Measurements from ENCODE around the gene SMAD6. TPM values are rescaled to one million over a fixed set of nuclear protein-coding genes. Genes with fewer than 3 reads are reported as not detected.
A peak's percentile ranks its signal among the peaks of the same experiment; 100 is the strongest.

SMAD6 gene
- total RNA-seq, 2 experiments from 2014 or later = 0.97 to 1.2 TPM

DNA sequence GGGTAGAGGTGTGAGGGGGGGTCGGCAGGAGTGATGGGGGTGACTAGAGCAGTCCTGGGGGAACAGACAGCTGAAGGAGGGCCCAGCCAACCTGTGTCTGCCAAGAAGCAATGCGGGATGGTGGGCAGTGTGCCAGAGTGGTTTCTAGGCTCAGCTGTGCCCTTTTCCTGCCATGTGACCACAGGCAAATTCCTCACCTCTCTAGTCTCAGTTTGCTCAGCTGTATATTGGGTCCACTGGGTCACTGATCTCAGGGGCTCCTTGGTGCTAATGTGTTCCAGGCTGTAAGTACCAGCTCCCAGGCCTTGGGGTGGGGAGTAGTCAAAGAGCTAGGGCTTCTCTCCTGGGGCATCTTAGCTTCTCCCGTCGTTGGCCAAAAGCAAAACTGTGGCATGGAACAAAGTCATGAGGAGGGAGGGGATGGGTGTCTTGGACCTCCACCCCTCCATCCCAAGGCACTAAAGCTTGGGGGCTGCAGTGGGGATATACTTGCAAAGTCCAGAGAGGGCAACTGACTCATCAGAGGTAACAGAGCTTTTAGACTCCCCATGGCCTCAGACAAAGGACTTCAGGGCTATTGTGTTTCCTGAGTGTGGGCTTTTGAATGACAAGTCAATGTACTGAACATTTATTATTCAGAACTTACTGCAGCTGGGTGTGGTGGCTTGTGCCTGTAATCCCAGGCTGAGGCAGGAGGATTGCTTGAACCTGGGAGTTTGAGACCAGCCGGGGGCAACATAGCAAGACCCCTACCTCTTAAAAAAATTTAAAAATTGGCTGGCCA lies 20.9 kb downstream of the SMAD6 start:
- ATAC-seq = no peak

DNA sequence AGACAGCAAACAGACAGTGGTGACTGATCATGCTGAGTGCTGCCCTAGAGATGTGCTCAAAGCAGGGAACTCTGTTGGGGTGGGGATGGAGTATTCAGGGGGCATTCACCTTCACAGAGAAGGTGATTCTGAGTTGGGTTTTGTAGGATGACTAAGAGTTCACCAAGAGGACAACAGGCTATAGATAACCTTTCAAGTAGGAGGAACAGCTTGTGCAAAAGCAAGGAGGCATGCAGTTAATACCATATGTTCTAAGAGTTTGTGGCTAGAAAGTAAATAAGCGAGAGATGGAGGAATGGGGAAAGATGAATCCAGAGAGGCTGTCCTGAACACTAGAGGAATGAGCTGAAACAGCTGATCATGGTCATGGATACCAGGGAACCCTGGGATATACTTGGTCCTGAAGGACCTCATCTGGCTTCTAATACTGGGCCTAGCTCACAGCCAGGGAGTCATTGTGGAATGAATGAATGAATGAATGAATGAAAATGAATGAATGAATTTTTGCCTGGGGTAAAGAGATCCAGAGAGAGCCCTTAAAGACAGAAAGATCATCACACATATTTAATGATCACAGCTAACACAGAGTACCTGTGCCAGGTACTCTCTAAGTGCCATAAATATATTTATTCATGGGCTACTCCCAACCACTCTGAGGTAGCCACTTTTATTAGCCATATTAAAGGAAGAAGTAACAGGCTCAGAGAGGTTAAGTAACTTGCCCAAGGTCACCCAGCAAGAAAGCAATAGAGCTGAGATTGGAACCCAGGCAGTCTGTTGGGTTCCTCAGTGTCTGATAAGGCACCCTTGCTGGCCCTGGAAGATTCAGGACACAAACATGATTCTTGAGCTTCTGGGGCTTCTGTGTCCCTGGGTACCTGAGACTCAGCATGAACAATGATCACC lies 22.0 kb downstream of the SMAD6 start:
- H3K4me3 Mint-ChIP-seq = no peak overlapping the region
- POLR2A ChIA-PET = no interaction called here
- DNase-seq = no peak
- H3K36me3 Mint-ChIP-seq (ENCODE audit: low read depth) = no peaks in the 10 kb centered on the region
- CTCF ChIA-PET = interaction anchor here (0.8 kb wide), 1 partner anchor 105 kb away, joined by 3 read pairs; no protein-coding TSS in a partner anchor
- H3K4me1 Mint-ChIP-seq (ENCODE audit: low read depth) = peaks cover 26% of the 10 kb centered on the region
- no peak overlapping the region for H3K27ac Mint-ChIP-seq
- H3K27me3 Mint-ChIP-seq (ENCODE audit: low read depth) = peaks cover 2% of the 10 kb centered on the region
- H3K9me3 Mint-ChIP-seq (ENCODE audit: insufficient read depth) = no peaks in the 10 kb centered on the region
- ATAC-seq = no peak

More for the DNA sequence above, 20.9 kb downstream of the SMAD6 start:
- H3K27ac Mint-ChIP-seq = no peak overlapping the region
- DNase-seq = no peak
- H3K36me3 Mint-ChIP-seq (ENCODE audit: low read depth) = no peaks in the 10 kb centered on the region
- H3K4me3 Mint-ChIP-seq = no peak overlapping the region
- POLR2A ChIA-PET = interaction anchor here (1.0 kb wide), 1 partner anchor 22 kb away, joined by 3 read pairs; no protein-coding TSS in a partner anchor
- H3K27me3 Mint-ChIP-seq (ENCODE audit: low read depth) = peaks cover 2% of the 10 kb centered on the region
- CTCF ChIA-PET = interaction anchor here (0.6 to 0.8 kb wide), 2 partner anchors 104 to 128 kb away, joined by 3 read pairs; no protein-coding TSS in a partner anchor
- H3K4me1 Mint-ChIP-seq (ENCODE audit: low read depth) = peaks cover 26% of the 10 kb centered on the region
- H3K9me3 Mint-ChIP-seq (ENCODE audit: insufficient read depth) = no peaks in the 10 kb centered on the region

DNA sequence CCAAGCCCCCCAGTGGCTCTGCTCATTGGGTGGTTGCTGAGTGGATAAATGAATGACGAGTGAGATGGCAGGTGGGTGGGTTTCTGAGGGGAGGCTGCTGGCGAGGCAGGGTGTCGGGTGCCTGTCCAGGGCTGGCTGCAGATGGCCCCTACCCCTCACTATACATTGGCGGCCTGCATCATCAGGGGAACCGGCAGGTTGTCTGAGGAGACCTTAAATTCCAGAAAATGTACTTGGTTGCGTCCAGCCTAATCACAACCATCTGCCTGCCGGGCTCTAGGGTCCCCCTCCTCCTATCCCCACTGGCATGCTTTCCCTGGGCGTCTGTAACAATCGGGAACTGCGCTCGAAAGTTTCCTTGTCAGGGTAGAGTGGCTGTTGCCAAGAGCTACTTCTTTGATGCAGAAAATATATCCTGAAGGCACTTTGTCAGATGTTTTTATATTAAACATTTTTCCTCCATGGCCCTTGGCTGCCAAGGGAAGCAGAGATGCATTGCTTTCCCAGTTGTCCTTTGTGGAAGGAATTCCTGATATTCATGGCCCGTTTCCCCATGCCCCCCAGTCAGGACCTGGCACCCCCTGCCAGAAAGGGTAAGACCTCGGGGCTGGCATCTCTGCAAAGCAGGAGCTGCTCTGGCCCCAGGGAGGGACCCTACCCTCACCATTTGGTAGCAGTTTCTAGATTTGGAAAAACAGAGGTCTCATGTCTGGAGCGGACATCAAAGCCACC lies 22.9 kb downstream of the SMAD6 start:
- ChIA-PET CTCF (no interaction called here), POLR2A (no interaction called here)
- H3K9me3 Mint-ChIP-seq (ENCODE audit: insufficient read depth) = no peaks in the 10 kb centered on the region
- ATAC-seq (no peak), DNase-seq (no peak)
- H3K4me1 Mint-ChIP-seq (ENCODE audit: low read depth) = peaks cover 20% of the 10 kb centered on the region
- peaks cover 2% of the 10 kb centered on the region for H3K27me3 Mint-ChIP-seq (ENCODE audit: low read depth)
- H3K36me3 Mint-ChIP-seq (ENCODE audit: low read depth) = no peaks in the 10 kb centered on the region
- no peak overlapping the region for H3K4me3 Mint-ChIP-seq
- H3K27ac Mint-ChIP-seq = no peak overlapping the region

DNA sequence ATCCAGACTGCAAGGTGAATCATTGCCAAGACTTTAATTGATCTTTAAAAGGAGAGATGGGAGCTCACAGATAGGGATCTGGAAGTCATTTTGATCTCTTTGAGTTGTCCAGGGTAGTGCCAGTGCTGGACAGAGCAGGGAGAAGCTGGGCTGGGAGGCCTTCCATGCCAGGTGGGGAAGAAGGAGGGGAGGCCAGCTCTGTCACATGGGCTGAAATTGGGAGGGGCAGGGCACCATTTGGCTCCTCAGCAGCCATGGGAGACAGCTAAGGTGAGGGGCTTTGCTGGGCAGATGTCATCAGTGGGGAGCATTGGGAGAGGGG lies 23.4 kb downstream of the SMAD6 start:
- Mint-ChIP-seq H3K27ac (no peak overlapping the region), H3K27me3 (ENCODE audit: low read depth) (peaks cover 2% of the 10 kb centered on the region), H3K4me1 (ENCODE audit: low read depth) (peaks cover 18% of the 10 kb centered on the region), H3K4me3 (no peak overlapping the region), H3K9me3 (ENCODE audit: insufficient read depth) (no peaks in the 10 kb centered on the region), H3K36me3 (ENCODE audit: low read depth) (no peaks in the 10 kb centered on the region)
- DNase-seq (no peak), ATAC-seq (no peak)
- CTCF ChIA-PET = no interaction called here
- POLR2A ChIA-PET = no interaction called here

DNA sequence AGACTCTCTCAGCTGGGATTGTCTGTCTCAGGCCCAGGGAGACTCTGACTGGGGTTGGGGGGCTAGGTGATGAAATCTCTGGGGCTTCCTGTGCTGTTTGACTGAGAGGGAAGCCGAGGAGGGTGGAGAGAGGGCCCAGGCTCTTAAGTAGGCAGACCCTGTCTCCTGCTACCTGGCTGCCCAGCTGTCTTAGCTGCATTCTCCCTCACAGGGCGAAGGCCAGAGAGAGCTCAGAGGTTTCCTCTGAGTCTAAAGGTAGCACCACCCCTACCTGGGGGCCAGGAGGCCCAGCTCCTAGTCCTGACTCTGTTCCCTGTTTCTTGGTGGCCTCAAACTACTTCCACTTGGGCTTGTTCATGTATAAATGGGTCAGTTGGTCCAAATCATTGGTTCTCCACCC lies 24.4 kb downstream of the SMAD6 start:
- H3K4me1 Mint-ChIP-seq (ENCODE audit: low read depth) = peaks cover 11% of the 10 kb centered on the region
- H3K36me3 Mint-ChIP-seq (ENCODE audit: low read depth) = no peaks in the 10 kb centered on the region
- no peaks in the 10 kb centered on the region for H3K9me3 Mint-ChIP-seq (ENCODE audit: insufficient read depth)
- no peak overlapping the region for H3K4me3 Mint-ChIP-seq
- POLR2A ChIA-PET = no interaction called here
- peaks cover 2% of the 10 kb centered on the region for H3K27me3 Mint-ChIP-seq (ENCODE audit: low read depth)
- no peak overlapping the region for H3K27ac Mint-ChIP-seq
- CTCF ChIA-PET = no interaction called here
- ATAC-seq (no peak), DNase-seq (no peak)

DNA sequence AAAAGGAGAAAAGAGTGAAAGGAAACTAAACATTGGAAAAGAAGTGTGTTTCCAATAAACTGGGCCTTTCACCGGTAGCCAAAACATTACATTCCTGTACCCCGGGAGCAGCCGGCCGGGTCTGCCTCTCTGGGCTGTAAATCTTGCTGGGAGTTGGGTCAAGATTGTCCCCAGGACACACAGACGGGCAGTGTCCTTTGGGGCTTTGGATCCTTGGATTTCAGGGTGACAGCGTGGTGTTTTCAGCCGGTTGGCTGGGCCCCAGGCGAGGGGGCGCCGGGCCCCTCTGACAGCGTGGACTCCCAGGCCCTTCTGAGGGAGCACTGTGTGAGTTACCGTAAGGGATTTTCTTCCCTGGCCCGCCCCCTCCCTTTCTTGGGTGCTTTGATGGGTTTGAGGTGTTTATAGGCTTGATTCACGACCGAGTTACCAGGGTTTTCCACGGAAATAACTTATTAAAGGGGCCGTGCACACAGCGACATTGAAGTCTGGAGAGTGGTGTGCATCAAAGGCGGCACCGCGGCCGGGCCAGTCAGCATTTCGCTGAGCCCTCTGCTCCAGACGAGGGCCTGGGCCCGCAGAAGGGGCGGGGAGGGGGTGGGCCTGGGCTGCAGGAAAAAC lies 27.4 kb downstream of the SMAD6 start:
- CTCF ChIA-PET = no interaction called here
- peaks cover 7% of the 10 kb centered on the region for H3K27me3 Mint-ChIP-seq (ENCODE audit: low read depth)
- H3K4me1 Mint-ChIP-seq (ENCODE audit: low read depth) = peaks cover 6% of the 10 kb centered on the region
- H3K27ac Mint-ChIP-seq = no peak overlapping the region
- ATAC-seq (no peak), DNase-seq (no peak)
- H3K36me3 Mint-ChIP-seq (ENCODE audit: low read depth) = no peaks in the 10 kb centered on the region
- no peak overlapping the region for H3K4me3 Mint-ChIP-seq
- POLR2A ChIA-PET = no interaction called here
- H3K9me3 Mint-ChIP-seq (ENCODE audit: insufficient read depth) = no peaks in the 10 kb centered on the region

DNA sequence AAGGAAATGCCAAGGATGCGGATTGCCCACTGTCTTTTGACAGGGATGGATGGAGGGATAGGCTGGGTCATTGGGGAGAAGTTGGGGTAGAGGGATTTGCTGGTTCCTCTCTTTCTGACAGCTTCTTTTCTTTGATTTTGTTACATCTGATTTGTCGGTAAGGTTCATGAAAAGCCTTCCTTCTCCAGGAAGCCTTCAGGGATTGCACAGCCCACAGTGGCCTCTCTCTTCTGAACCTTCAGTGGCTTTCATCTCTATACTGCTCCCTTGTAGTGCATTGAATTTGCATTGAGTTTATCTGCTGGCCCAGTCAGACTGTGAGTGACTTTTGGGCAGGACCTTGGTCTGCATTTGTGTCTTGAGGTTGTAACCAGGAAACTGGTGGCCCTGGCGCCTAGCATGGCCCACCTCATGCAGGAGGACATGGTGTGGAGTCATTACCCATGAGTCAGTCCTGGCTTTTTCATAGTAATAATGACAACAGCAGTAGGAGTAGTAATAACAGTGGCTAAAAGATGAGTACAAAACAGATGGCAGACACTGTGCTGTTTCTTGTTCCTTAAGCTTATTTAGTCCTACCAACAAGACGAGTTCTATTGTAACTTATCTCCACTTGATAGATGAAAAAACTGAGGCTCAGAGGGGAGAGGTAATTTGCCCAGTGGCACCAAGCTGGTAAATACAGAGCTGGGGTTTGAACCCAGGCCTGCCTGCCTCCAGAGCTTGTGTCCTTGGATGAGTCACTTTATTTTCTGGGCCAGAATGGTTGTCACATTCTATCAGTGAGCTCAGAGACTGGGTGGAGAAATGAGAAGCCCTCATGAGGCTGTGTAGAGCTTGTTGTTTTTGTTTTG lies 28.4 kb downstream of the SMAD6 start:
- ATAC-seq (peak; percentile 55), DNase-seq (no peak)
- H3K4me3 Mint-ChIP-seq = no peak overlapping the region
- H3K27me3 Mint-ChIP-seq (ENCODE audit: low read depth) = peaks cover 7% of the 10 kb centered on the region
- H3K36me3 Mint-ChIP-seq (ENCODE audit: low read depth) = no peaks in the 10 kb centered on the region
- POLR2A ChIA-PET = no interaction called here
- no peaks in the 10 kb centered on the region for H3K9me3 Mint-ChIP-seq (ENCODE audit: insufficient read depth)
- H3K27ac Mint-ChIP-seq = no peak overlapping the region
- peaks cover 6% of the 10 kb centered on the region for H3K4me1 Mint-ChIP-seq (ENCODE audit: low read depth)
- CTCF ChIA-PET = no interaction called here

DNA sequence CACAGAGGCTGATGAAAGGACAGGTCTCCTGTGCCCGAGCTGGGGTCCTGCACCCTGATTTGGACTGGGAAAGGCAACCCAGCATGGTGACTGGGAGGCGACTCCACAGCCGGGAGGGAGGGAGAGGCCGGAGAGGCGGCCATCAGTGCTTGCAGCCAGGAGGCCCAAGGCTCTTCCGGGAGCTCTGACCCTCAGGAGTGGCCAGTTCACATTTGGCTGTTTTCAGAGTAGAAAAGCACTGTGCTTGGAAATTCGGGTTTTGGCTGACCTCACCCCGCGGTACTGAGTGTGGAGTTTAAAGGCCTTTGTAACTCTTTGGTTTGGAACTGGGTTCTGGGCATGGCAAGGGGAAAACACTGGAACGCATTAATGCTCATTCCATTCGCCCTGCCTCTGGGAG lies 31.9 kb downstream of the SMAD6 start:
- ChIA-PET POLR2A (no interaction called here), CTCF (no interaction called here)
- ATAC-seq = no peak
- H3K36me3 Mint-ChIP-seq (ENCODE audit: low read depth) = no peaks in the 10 kb centered on the region
- peaks cover 6% of the 10 kb centered on the region for H3K4me1 Mint-ChIP-seq (ENCODE audit: low read depth)
- no peak overlapping the region for H3K27ac Mint-ChIP-seq
- H3K9me3 Mint-ChIP-seq (ENCODE audit: insufficient read depth) = no peaks in the 10 kb centered on the region
- DNase-seq = no peak
- no peak overlapping the region for H3K4me3 Mint-ChIP-seq
- H3K27me3 Mint-ChIP-seq (ENCODE audit: low read depth) = peaks cover 7% of the 10 kb centered on the region

DNA sequence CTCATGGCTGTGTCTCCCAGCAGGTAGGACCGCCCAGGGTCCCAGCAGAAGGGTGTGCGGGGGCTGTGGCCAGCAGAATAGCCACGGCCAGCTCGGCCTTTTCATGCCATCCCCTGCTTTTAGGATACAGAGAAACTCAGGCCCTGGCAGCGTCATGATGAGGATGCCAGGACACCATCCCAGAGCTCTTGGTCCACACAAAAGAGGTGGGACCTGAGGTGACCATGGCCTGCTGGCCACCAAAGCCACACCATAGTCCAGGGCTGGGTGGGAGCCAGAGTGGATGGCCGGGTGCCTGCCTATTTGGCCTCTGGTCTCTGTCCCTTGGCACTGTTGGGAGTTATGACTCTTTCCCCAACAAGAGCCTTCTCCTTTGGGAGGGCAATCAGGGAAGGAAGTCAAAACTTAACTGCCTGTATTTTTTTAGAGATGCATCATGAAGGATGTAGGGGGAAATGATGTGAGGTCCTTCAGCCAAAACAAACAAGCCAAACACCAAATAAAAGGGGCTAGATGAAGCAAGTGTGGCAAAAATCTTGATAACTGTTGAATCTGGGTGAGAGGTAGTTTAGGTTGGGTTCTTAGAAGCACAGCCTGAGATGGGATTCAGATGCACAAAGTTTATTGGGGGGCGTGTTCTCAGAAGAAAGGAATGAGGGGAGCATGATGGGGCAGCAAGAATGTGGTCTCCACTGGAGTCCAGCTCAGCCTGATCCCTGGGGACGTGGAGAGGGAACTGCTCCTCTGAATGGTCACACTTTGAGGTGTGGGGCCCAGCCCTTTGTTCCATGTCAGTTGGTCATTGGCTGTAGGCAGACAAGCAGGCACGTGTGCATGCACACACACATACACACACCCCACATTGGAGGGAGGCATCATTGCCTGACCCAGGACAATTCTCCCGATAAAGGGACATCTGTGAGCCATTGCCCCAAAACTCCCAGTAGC lies 33.2 kb downstream of the SMAD6 start:
- ChIA-PET CTCF (interaction anchor here (0.6 to 2.1 kb wide), 2 partner anchors 55 to 117 kb away, joined by 5 to 6 read pairs; no protein-coding TSS in a partner anchor), POLR2A (no interaction called here)

DNA sequence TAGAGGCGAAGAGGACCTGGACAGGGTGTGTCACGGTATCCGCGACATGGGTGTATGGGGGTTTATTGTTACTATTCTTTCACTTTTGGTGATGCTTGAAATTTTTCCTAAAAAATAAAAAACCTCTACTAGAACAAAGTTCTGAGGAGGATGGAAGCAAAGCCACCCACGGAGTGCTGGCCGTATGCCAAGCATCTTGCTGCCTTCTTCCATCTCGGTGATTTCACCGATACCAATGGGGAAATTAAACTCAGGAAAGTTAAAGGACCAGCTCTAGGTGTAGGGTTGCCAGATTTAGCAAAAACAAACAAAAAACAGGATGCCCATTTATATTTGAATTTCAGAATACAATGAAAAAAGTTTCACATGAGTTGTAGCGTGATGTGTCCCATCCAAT lies 33.9 kb downstream of the SMAD6 start:
- H3K4me3 Mint-ChIP-seq = no peak overlapping the region
- ATAC-seq = no peak
- H3K9me3 Mint-ChIP-seq (ENCODE audit: insufficient read depth) = no peaks in the 10 kb centered on the region
- H3K27ac Mint-ChIP-seq = no peak overlapping the region
- CTCF ChIA-PET = interaction anchor here (2.1 kb wide), 1 partner anchor 116 kb away, joined by 6 read pairs; no protein-coding TSS in a partner anchor
- no peak for DNase-seq
- no peaks in the 10 kb centered on the region for H3K4me1 Mint-ChIP-seq (ENCODE audit: low read depth)
- POLR2A ChIA-PET = no interaction called here
- no peaks in the 10 kb centered on the region for H3K36me3 Mint-ChIP-seq (ENCODE audit: low read depth)
- H3K27me3 Mint-ChIP-seq (ENCODE audit: low read depth) = peaks cover 7% of the 10 kb centered on the region

More for the DNA sequence above, 33.2 kb downstream of the SMAD6 start:
- Mint-ChIP-seq H3K4me3 (no peak overlapping the region), H3K9me3 (ENCODE audit: insufficient read depth) (no peaks in the 10 kb centered on the region), H3K27me3 (ENCODE audit: low read depth) (peaks cover 7% of the 10 kb centered on the region), H3K27ac (no peak overlapping the region), H3K4me1 (ENCODE audit: low read depth) (peaks cover 5% of the 10 kb centered on the region), H3K36me3 (ENCODE audit: low read depth) (no peaks in the 10 kb centered on the region)
- ATAC-seq = no peak
- no peak for DNase-seq
